Measurements from ENCODE around the gene SLC16A6. TPM values are rescaled to one million over a fixed set of nuclear protein-coding genes. Genes with fewer than 3 reads are reported as not detected.
"Not testable (repeated sequence)": the region's sequence is repeated elsewhere in the genome, so short reads cannot be mapped to it uniquely, and the experiment has no call there.

The SLC16A6 gene
- total RNA-seq, 1 donor from 2014 or later, result 0.08 TPM

GRCh38 chr17:68288804-68289203, 2.1 kb downstream of the SLC16A6 start:
- peaks cover 22% of the 10 kb centered on the region for H3K27me3 ChIP-seq (ENCODE audit: low read depth)
- no peaks in the 10 kb centered on the region for H3K9me3 ChIP-seq (replicated peaks)
- H3K36me3 ChIP-seq, result no peaks in the 10 kb centered on the region
- TF ChIP-seq CTCF (IDR thresholded peaks at IDR 0.05; ENCODE audit: borderline replicate concordance), result no peak
- DNase-seq, result no peak
- no peak overlapping the region for H3K27ac ChIP-seq (replicated peaks)
- peaks cover 30% of the 10 kb centered on the region for H3K4me1 ChIP-seq
- H3K4me3 ChIP-seq, result no peak overlapping the region
- intact Hi-C loops (cut with micrococcal nuclease), result no loop called here

GRCh38 chr17:68288375-68288774, 2.6 kb downstream of the SLC16A6 start:
- no peak for TF ChIP-seq CTCF (IDR thresholded peaks at IDR 0.05; ENCODE audit: borderline replicate concordance)
- Histone ChIP-seq H3K36me3 (no peaks in the 10 kb centered on the region), H3K9me3 (replicated peaks) (no peaks in the 10 kb centered on the region), H3K4me1 (peaks cover 30% of the 10 kb centered on the region), H3K27ac (replicated peaks) (no peak overlapping the region), H3K4me3 (no peak overlapping the region), H3K27me3 (ENCODE audit: low read depth) (peaks cover 18% of the 10 kb centered on the region)
- intact Hi-C loops (cut with micrococcal nuclease), result no loop called here
- no peak for DNase-seq

GRCh38 chr17:68281965-68282364, 9.0 kb downstream of the SLC16A6 start:
- H3K27ac ChIP-seq (replicated peaks); H3K4me1 ChIP-seq; intact Hi-C loops (cut with micrococcal nuclease); H3K9me3 ChIP-seq (replicated peaks); H3K4me3 ChIP-seq; DNase-seq; H3K27me3 ChIP-seq (ENCODE audit: low read depth): not testable (repeated sequence)
- peaks cover 10% of the 10 kb centered on the region for H3K36me3 ChIP-seq

- no peak for DNase-seq
- Histone ChIP-seq H3K4me1 (no peaks in the 10 kb centered on the region), H3K36me3 (peaks cover 10% of the 10 kb centered on the region), H3K27ac (replicated peaks) (no peak overlapping the region), H3K4me3 (no peak overlapping the region), H3K27me3 (ENCODE audit: low read depth) (no peaks in the 10 kb centered on the region), H3K9me3 (replicated peaks) (peaks cover 9% of the 10 kb centered on the region)
- intact Hi-C loops (cut with micrococcal nuclease), result no loop called here
- TF ChIP-seq CTCF (IDR thresholded peaks at IDR 0.05; ENCODE audit: borderline replicate concordance), result no peak
Observed at GRCh38 chr17:68277807-68278206, 13.1 kb downstream of the SLC16A6 start.

DNA sequence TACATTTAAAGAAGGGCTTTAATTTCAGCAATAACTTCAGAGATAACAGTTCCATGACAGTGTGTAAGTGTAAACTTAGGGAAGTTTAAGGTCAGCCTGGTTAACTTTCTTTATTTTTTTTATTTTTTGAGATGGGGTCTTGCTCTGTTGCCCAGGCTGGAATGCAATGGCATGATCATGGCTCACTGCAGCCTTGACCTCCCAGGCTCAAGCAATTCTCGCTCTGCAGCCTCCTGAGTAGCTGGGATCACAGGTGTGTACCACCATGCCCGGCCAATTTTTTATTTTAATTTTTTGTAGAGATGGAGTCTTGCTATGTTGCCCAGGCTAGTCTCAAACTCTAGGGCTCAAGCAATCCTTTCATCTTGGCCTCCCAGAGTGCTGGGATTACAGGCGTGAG, 14.6 kb downstream of the SLC16A6 start:
- peaks cover 10% of the 10 kb centered on the region for H3K36me3 ChIP-seq
- H3K27ac ChIP-seq (replicated peaks); intact Hi-C loops (cut with micrococcal nuclease); H3K9me3 ChIP-seq (replicated peaks); DNase-seq; H3K4me1 ChIP-seq; H3K27me3 ChIP-seq (ENCODE audit: low read depth); H3K4me3 ChIP-seq: not testable (repeated sequence)

DNA sequence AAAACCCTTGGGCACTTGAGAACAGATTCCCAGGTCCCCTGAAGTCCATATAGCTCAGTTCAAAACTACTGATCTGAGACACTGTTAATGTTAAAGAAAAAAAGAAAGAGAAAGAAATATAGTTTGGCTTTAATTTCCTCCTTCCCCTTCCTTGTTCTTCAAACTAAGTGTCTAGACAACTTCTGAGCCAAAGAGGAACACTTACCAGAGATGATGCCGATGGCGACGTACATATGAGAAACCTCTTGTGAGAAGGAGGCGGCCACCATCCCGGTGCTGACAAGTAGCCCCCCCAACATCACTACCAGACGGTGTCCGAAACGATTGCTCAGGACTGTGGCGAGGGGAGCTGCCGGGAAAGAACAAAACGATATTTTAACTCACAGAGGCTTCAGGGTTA, 17.2 kb downstream of the SLC16A6 start:
- H3K9me3 ChIP-seq (replicated peaks), result peaks cover 9% of the 10 kb centered on the region
- H3K4me1 ChIP-seq, result no peaks in the 10 kb centered on the region
- TF ChIP-seq CTCF (IDR thresholded peaks at IDR 0.05; ENCODE audit: borderline replicate concordance), result no peak
- H3K36me3 ChIP-seq, result peaks cover 10% of the 10 kb centered on the region
- no peak for DNase-seq
- H3K4me3 ChIP-seq, result no peak overlapping the region
- no peak overlapping the region for H3K27ac ChIP-seq (replicated peaks)
- H3K27me3 ChIP-seq (ENCODE audit: low read depth), result no peaks in the 10 kb centered on the region
- intact Hi-C loops (cut with micrococcal nuclease), result no loop called here

DNA sequence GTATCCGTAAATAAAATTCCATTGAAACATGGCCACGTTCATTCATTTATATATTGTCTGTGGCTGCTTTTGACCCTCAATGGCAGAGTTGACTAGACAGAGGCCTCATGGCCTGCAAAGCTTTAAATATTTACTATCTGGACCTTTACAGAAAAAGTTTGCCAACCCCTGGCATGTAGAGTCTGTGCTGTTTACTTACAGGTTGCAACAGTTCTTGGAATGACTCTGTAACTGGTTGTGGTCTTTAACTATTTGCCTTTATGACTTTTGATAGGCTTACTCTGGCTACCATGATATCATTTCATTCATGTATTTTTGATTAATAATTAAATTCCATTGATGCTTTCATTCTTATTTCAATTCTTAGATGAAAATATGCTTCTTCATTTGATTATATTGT, 25.1 kb downstream of the SLC16A6 start:
- not testable (repeated sequence) for H3K9me3 ChIP-seq (replicated peaks); H3K27me3 ChIP-seq (ENCODE audit: low read depth); H3K27ac ChIP-seq (replicated peaks); DNase-seq; H3K4me3 ChIP-seq; H3K36me3 ChIP-seq
- peaks cover 13% of the 10 kb centered on the region for H3K4me1 ChIP-seq
- intact Hi-C loops (cut with micrococcal nuclease), result loop anchor here (10.0 kb wide), 1 partner anchor 169 kb away; no protein-coding TSS in a partner anchor
